Left ventricle myocardium inferior (tissue), 1 donor: ENCODE results near the gene DMBX1. TPM values are rescaled to one million over a fixed set of nuclear protein-coding genes. Genes with fewer than 3 reads are reported as not detected.
A peak's percentile ranks its signal among the peaks of the same experiment; 100 is the strongest.

Experiments
- DNase-seq: peaks from one replicate; pipeline ENCODE4 v3.0.0-alpha.2; 2020
- H3K27ac ChIP-seq: fragments of 200-600 bp; replicated peaks from 2 replicates; pipeline ENCODE4 v1.8.0; 2021
- H3K27me3 ChIP-seq: fragments of 200-600 bp; 2 replicates; pipeline ENCODE4 v1.8.0; 2021; ENCODE audit warnings: low read depth
- H3K36me3 ChIP-seq: fragments of 200-600 bp; 2 replicates; pipeline ENCODE4 v1.8.0; 2021
- H3K4me1 ChIP-seq: fragments of 200-600 bp; 2 replicates; pipeline ENCODE4 v1.8.0; 2021
- H3K4me3 ChIP-seq: fragments of 200-600 bp; 2 replicates; pipeline ENCODE4 v1.8.0; 2021; ENCODE audit warnings: mild to moderate bottlenecking, moderate library complexity
- H3K9me3 ChIP-seq: fragments of 200-600 bp; replicated peaks from 2 replicates; pipeline ENCODE4 v1.8.0; 2021
- intact Hi-C: fragments of 100-400 bp; cut with micrococcal nuclease; formaldehyde crosslinking; loops from one replicate; pipeline ENCODE4 v1.11.0; 2022
- total RNA-seq: library from RNA; stranded (reverse); fragmentation: NEBNext Ultra II Directional; extraction: Animal tissue kit (Norgen Biotek cat#: 25700); gene quantifications from one replicate; pipeline ENCODE4 v1.2.1, GENCODE V29; 2021
- TF ChIP-seq, protein P1 (sequence below): fragments of 200-600 bp; IDR thresholded peaks from 2 replicates; pipeline ENCODE4 v1.8.0; 2021; ENCODE audit warnings: antibody characterized with exemption, mild to moderate bottlenecking, borderline replicate concordance
- donor health status: DM: no; HTN: yes; CAD: no; lungs with severe emphysema.

Gene DMBX1
- total RNA-seq, 1 donor from 2014 or later, result not detected

DNA sequence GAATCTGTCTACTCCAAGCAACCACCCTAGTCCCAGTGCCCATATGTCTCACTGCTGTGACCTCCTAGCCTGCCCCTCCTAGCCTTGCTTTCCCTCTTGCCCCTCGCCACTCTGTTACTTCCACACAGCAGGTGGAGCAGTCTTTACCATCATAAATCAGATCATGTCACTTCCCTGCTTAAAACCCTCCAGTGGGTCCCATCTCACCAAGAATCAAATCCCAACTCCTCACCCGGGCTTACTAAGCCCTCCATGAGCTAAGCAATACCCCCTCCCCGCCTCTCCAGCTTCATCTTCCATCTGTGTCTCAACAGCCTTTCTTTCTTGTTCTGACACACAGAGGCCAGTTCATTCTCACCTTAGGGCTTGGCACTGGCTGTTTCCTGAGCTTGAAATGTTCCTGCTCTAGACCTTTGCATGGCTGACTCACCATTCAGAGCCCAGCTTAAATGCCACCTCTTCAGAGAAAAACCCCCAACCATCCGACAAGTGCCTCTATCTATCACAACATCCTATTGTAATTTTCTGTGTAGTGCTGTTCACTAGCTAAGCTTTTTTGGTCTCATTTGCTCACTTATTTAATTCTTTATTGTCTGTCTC lies 39.5 kb downstream of the DMBX1 start:
- peaks cover 6% of the 10 kb centered on the region for H3K4me1 ChIP-seq
- intact Hi-C loops, result loop anchor here (5.0 kb wide), 1 partner anchor 77 kb away; no protein-coding TSS in a partner anchor
- H3K4me3 ChIP-seq, result no peak overlapping the region
- no peak for DNase-seq
- H3K9me3 ChIP-seq, result no peaks in the 10 kb centered on the region
- TF ChIP-seq, protein P1, sequence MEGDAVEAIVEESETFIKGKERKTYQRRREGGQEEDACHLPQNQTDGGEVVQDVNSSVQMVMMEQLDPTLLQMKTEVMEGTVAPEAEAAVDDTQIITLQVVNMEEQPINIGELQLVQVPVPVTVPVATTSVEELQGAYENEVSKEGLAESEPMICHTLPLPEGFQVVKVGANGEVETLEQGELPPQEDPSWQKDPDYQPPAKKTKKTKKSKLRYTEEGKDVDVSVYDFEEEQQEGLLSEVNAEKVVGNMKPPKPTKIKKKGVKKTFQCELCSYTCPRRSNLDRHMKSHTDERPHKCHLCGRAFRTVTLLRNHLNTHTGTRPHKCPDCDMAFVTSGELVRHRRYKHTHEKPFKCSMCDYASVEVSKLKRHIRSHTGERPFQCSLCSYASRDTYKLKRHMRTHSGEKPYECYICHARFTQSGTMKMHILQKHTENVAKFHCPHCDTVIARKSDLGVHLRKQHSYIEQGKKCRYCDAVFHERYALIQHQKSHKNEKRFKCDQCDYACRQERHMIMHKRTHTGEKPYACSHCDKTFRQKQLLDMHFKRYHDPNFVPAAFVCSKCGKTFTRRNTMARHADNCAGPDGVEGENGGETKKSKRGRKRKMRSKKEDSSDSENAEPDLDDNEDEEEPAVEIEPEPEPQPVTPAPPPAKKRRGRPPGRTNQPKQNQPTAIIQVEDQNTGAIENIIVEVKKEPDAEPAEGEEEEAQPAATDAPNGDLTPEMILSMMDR, result no peak
- H3K27me3 ChIP-seq, result peaks cover 95% of the 10 kb centered on the region
- no peaks in the 10 kb centered on the region for H3K36me3 ChIP-seq
- H3K27ac ChIP-seq, result no peak overlapping the region

DNA sequence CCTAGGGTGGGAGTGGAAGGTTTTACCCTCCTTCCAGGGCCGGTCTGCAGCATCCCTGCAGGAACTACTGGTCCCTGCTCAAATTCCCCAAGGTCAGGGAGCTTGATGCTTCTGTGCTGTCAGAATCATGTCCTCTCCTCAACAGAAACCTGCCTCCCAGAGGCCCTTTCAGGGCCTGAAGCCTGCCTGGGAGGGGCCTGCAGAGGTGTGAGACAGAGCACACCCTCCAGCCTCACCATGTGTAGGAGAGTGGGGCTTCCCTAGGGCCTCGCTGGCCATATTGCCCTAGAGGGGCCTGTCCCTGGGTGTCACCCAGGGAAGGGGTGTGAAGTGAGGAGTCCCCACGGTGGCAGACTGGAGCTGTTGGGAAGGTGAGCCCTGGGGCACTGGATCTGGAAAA lies 40.7 kb downstream of the DMBX1 start:
- no peaks in the 10 kb centered on the region for H3K36me3 ChIP-seq
- H3K27me3 ChIP-seq, result peaks cover 87% of the 10 kb centered on the region
- H3K4me3 ChIP-seq, result no peak overlapping the region
- intact Hi-C loops, result loop anchor here (10.0 kb wide), 1 partner anchor 194 kb away; no protein-coding TSS in a partner anchor
- H3K4me1 ChIP-seq, result peaks cover 6% of the 10 kb centered on the region
- H3K9me3 ChIP-seq, result no peaks in the 10 kb centered on the region
- no peak overlapping the region for H3K27ac ChIP-seq
- TF ChIP-seq, protein P1, result no peak
- no peak for DNase-seq

DNA sequence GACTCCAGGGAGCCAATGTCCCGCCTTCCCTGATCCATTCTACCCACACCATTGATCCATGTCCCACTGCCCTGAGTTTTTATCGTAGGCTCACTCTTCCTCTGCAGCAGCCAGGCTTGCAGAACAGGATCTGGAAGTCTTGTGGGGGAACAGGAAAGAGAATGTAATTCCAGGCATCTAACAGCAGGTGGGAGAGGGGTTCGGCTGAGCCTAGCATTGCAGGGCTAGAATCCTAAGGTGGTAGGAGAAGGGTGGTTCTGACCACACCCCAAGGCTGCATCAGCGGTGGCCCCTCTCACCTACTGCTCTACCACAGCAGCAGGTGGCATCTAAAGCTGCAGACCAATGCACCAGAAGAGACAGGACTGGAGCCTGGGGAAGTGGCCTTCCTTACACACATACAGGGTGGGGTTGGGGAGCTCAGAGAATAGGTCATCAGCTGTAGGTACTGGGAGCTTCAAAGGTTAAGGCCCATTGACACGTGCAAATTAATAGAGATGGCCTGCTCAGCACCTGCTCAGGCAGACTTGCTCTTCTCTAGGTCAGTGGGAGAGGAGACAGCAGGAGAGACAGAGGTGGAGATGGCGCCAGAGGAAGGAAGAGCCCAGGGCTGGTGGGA lies 41.3 kb downstream of the DMBX1 start:
- no peak overlapping the region for H3K4me3 ChIP-seq
- TF ChIP-seq, protein P1, result no peak
- no peak overlapping the region for H3K27ac ChIP-seq
- H3K9me3 ChIP-seq, result no peaks in the 10 kb centered on the region
- H3K36me3 ChIP-seq, result no peaks in the 10 kb centered on the region
- DNase-seq, result no peak
- H3K4me1 ChIP-seq, result peaks cover 6% of the 10 kb centered on the region
- intact Hi-C loops, result loop anchor here (10.0 kb wide), 1 partner anchor 194 kb away; no protein-coding TSS in a partner anchor
- peaks cover 87% of the 10 kb centered on the region for H3K27me3 ChIP-seq

DNA sequence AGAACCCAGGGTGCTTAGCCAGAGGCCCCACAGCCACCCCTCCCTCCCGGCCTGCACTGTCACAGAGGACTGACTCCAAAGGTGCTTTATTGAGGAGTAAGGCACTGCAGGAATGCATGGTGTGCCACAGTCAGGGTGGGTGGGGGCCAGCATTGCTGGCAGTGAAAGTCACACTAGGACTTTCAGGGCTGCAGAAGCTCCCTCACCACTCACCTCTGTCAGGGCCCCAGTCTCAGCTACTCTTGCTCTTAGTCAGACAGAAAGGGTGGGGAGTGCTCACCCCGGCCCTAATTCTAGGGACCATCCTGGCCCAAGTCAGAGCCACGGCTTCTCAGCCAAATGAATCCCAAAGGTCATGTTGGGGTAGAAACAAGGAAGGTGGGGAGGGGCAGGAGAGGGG lies 42.5 kb downstream of the DMBX1 start:
- Histone ChIP-seq H3K4me3 (no peak overlapping the region), H3K9me3 (no peaks in the 10 kb centered on the region), H3K27ac (no peak overlapping the region), H3K27me3 (peaks cover 86% of the 10 kb centered on the region), H3K4me1 (peaks cover 6% of the 10 kb centered on the region), H3K36me3 (no peaks in the 10 kb centered on the region)
- DNase-seq, result no peak
- intact Hi-C loops, result loop anchor here (10.0 kb wide), 1 partner anchor 193 kb away; no protein-coding TSS in a partner anchor
- TF ChIP-seq, protein P1, result no peak

DNA sequence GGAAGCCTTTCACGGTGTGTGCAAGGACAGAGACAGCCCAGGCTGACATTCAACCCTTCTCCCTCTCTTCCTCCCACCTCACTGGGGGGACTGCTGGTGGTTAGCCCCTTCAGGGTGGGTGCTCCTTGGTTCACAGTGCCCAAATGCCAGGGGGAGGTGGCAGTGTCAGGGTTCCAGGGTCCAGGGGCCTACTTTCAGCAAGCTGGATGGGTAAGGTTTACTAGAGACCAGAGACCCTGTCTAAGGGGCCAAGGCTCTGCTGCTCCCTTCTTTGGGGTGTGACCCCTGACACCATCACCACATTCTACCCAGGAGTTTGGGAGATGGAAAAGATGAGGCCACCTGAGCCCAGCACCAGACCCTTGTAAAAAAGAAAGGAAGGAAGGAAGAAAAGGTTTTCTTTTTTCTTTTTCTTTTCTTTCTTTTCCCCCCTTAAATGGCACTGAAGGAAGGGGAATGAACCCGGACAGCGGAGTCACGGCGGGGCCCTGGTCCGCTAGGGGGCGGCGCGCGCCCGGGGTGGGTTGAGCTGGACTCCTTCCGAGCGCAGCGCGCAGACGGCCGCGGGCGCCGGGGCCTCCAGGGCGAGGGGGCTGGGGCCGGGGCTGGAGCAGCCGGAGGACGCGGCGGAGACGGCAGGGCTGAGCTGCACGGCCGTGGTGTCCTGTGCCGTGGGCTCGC lies 43.0 kb downstream of the DMBX1 start:
- no peaks in the 10 kb centered on the region for H3K36me3 ChIP-seq
- peak overlapping the region; percentile 73 for H3K27ac ChIP-seq
- peaks cover 86% of the 10 kb centered on the region for H3K27me3 ChIP-seq
- peaks cover 6% of the 10 kb centered on the region for H3K4me1 ChIP-seq
- TF ChIP-seq, protein P1, result peak; percentile 77
- intact Hi-C loops, result loop anchor here (10.0 kb wide), 1 partner anchor 192 kb away; no protein-coding TSS in a partner anchor
- H3K4me3 ChIP-seq, result peak overlapping the region; percentile 62
- DNase-seq, result peak; percentile 73
- no peaks in the 10 kb centered on the region for H3K9me3 ChIP-seq
